Measurements from ENCODE around the gene CLCA2.

CLCA2 gene

DNA sequence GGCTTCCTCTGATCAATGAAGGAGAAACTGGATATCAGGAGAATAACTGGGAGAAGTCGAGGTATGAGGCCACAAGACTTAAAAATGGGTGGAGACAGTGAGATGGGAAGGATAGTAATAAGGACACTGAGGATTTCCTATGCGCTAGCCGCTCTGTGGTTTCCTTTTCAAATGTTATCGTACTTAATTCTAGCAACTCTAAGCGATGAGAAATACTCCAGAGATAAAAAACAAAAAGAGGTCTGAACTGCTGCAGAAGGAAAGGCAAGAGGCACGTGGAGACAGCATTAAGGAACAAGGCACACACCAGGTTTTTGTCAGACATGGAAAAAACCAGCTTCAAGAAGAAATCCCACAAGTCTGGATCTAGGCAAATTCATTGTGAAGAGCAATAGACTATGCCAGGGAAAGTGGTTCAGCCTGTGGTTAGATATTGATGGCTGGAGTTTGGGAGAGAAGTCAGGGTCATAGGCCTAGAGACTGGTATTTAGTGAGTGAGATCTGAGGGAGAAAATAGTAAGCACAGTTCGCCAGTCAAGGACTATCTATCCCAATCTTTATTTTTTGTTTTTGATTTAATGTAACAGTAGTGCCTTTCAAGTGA is 5.3 kb downstream of the CLCA2 start:
- FAIRE-seq (no peak), DNase-seq (ENCODE audit: insufficient read length, low spot score) (no peak)
- TF ChIP-seq, protein P1, sequence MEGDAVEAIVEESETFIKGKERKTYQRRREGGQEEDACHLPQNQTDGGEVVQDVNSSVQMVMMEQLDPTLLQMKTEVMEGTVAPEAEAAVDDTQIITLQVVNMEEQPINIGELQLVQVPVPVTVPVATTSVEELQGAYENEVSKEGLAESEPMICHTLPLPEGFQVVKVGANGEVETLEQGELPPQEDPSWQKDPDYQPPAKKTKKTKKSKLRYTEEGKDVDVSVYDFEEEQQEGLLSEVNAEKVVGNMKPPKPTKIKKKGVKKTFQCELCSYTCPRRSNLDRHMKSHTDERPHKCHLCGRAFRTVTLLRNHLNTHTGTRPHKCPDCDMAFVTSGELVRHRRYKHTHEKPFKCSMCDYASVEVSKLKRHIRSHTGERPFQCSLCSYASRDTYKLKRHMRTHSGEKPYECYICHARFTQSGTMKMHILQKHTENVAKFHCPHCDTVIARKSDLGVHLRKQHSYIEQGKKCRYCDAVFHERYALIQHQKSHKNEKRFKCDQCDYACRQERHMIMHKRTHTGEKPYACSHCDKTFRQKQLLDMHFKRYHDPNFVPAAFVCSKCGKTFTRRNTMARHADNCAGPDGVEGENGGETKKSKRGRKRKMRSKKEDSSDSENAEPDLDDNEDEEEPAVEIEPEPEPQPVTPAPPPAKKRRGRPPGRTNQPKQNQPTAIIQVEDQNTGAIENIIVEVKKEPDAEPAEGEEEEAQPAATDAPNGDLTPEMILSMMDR (IDR thresholded peaks at IDR 0.05; ENCODE audit: insufficient read depth, missing control alignments), result no peak

DNA sequence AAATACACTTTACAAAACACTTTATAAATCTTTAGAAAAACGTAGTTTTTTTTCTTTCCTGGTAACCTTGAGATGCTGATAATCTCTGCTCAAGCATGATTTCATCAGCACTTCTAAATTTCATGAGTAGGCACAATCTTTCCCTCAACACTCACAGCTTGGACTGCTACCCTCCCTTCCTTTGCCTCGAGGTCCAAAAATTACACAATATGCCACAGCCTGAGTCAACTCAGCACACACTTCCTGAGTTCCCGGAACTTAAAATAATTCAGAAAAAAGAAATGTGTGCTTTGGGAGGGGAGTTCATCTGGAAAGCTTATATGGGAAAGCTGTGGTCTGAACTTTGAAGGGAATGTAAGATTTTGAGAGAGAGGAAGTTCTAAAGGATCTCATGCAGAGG is 5.9 kb downstream of the CLCA2 start:
- no peak for FAIRE-seq
- TF ChIP-seq, protein P1 (IDR thresholded peaks at IDR 0.05; ENCODE audit: insufficient read depth, missing control alignments), result no peak
- DNase-seq (ENCODE audit: insufficient read length, low spot score), result no peak

- DNase-seq (ENCODE audit: insufficient read length, low spot score), result no peak
- FAIRE-seq, result no peak
- TF ChIP-seq, protein P1 (IDR thresholded peaks at IDR 0.05; ENCODE audit: insufficient read depth, missing control alignments), result no peak
Measured at GRCh38 chr1:86430376-86430775, 6.4 kb downstream of the CLCA2 start.

DNA sequence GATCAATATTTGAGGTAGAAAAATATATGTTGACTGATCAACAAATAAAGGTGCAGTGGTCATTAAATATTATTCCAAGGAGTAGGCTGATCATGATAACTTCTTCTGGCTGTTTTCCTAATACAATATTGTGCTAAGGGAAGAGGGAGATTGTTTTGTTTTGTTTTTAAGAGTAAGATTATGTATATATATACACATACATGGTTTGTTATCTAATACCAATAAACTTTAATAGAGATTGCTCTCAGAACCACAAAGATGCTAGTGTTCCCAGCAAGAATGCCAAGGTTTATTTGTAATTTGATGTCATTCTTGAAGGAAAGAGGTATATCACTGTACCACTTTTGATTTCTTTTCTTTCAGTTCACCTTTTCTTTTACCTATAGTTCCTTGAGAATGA is 10.1 kb downstream of the CLCA2 start:
- TF ChIP-seq, protein P1 (IDR thresholded peaks at IDR 0.05; ENCODE audit: insufficient read depth, missing control alignments), result no peak
- FAIRE-seq (no peak), DNase-seq (ENCODE audit: insufficient read length, low spot score) (no peak)

DNA sequence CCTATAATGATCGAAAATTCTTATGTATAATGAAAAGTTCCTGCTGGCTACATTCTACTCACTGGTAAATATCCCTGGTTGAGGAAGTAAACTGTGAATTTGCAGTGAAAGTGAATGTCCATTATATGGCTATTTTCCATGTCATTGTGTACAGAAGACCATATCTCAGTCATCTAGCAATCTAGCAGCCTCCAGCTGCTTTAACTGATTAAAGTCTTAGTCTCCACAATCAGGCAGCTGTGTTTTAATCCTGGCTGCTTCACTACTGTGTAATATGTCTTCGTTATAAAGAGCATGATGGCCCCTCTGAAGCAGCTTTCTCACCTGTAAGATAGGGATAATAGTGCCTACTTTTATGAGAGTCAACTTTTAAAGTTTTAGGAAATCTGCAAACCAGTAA is 11.4 kb downstream of the CLCA2 start:
- TF ChIP-seq, protein P1 (IDR thresholded peaks at IDR 0.05; ENCODE audit: insufficient read depth, missing control alignments), result no peak
- no peak for DNase-seq (ENCODE audit: insufficient read length, low spot score)
- FAIRE-seq, result no peak

GRCh38 chr1:86436041-86436440 is 12.1 kb downstream of the CLCA2 start:
- no peak for DNase-seq (ENCODE audit: insufficient read length, low spot score)
- FAIRE-seq, result no peak
- TF ChIP-seq, protein P1 (IDR thresholded peaks at IDR 0.05; ENCODE audit: insufficient read depth, missing control alignments), result no peak

DNA sequence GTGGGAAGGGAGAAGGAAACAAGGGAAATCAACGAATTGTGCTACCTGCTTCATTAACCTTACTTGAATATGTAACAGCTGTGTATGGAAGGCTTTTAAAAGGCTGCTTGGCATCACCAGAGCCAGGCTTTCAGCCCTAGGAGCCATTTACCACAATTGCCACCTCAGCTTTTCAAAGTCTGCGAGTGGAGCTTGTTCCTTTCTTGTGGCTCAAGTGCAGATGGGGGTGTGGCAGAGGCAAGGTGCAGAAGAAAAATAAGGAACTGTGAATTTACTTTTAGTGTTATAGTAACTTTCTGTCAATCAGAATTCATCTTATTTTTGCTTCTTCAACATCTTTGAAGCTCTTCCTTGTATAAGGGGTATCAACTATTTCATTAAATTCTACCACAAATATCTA is 17.6 kb downstream of the CLCA2 start:
- FAIRE-seq (no peak), DNase-seq (ENCODE audit: insufficient read length, low spot score) (no peak)
- TF ChIP-seq, protein P1 (IDR thresholded peaks at IDR 0.05; ENCODE audit: insufficient read depth, missing control alignments), result no peak
